ENCODE measurements around the gene SLC38A7.

GRCh38 chr16:58679763-58680162 lies 4.8 kb downstream of the SLC38A7 start:
- TF ChIP-seq CTCF (IDR thresholded peaks at IDR 0.05) (no peak), POLR2A (IDR thresholded peaks at IDR 0.05) (no peak)
